Measurements from ENCODE around the gene SERPINI2. TPM values are rescaled to one million over a fixed set of nuclear protein-coding genes. Genes with fewer than 3 reads are reported as not detected.

The SERPINI2 gene
- total and polyA plus RNA-seq, 2 donors (not counting 3 experiments of a cell fraction or from before 2014, with no cell fraction given) = not detected

GRCh38 chr3:167466966-167467365 is 6.9 kb downstream of the SERPINI2 start:
- no peak for FAIRE-seq
- POLR2A ChIA-PET = no interaction called here
- TF ChIP-seq JUN (IDR thresholded peaks at IDR 0.05; ENCODE audit: borderline replicate concordance, insufficient read depth, insufficient read length, low read depth) (no peak), FOS (IDR thresholded peaks at IDR 0.05; ENCODE audit: borderline replicate concordance, insufficient read depth, low read length) (no peak), MAX (IDR thresholded peaks at IDR 0.05; ENCODE audit: insufficient read depth, insufficient read length) (no peak), CTCF (IDR thresholded peaks at IDR 0.05; ENCODE audit: extremely low read depth in 1 of 2, insufficient read depth in 1 of 2, low read depth in 1 of 2, low read length in 2 of 2) (no peak), POLR2AphosphoS5 (IDR thresholded peaks at IDR 0.05; ENCODE audit: insufficient read depth, low read depth, low read length) (no peak), POLR2A (IDR thresholded peaks at IDR 0.05; ENCODE audit: low read depth, low read length) (no peak), EZH2 (IDR thresholded peaks at IDR 0.05; ENCODE audit: borderline replicate concordance, low read depth, low read length, severe bottlenecking) (no peak), GATA2 (IDR thresholded peaks at IDR 0.05; ENCODE audit: insufficient read depth, insufficient read length, low read depth, low read length) (no peak), MYC (IDR thresholded peaks at IDR 0.05; ENCODE audit: low read depth, low read length) (no peak)

More at GRCh38 chr3:167466966-167467365, 6.9 kb downstream of the SERPINI2 start:
- H3K27ac ChIP-seq (ENCODE audit: insufficient read depth, low read depth, low read length) = no peak overlapping the region
- H4K20me1 ChIP-seq (replicated peaks; ENCODE audit: control insufficient read depth, extremely low read depth, insufficient read depth, low read length) = no peaks in the 10 kb centered on the region
- DNase-seq (ENCODE audit: low read depth, low spot score) = no peak
- H3K9me3 ChIP-seq (replicated peaks; ENCODE audit: control insufficient read depth, insufficient read depth, low read length) = no peaks in the 10 kb centered on the region
- H3K27me3 ChIP-seq (ENCODE audit: control insufficient read depth in 2 of 2, insufficient read depth in 2 of 2, low read length in 2 of 2) = no peaks in the 10 kb centered on the region
- H3K9me1 ChIP-seq (replicated peaks; ENCODE audit: control insufficient read depth, extremely low read depth, insufficient read depth, low read length) = no peaks in the 10 kb centered on the region
- no peak overlapping the region for H3K4me3 ChIP-seq (replicated peaks in 1 of 3; ENCODE audit: insufficient read depth in 1 of 3, low read depth in 1 of 3, low read length in 3 of 3)
- no peak overlapping the region for H3K4me2 ChIP-seq (ENCODE audit: insufficient read depth, low read length)
- intact Hi-C loops (cut with micrococcal nuclease) (no loop called here), dilution Hi-C loops (cut with MboI; ENCODE audit: extremely low pct_ligation_motif_present, low sequenced_read_pairs) (no loop called here)
- H3K79me2 ChIP-seq (ENCODE audit: control insufficient read depth, insufficient read depth, low read length) = no peaks in the 10 kb centered on the region
- no peak overlapping the region for H3K9ac ChIP-seq (replicated peaks; ENCODE audit: extremely low read depth, insufficient read depth, low read length)
- no peak overlapping the region for H2AFZ ChIP-seq (ENCODE audit: low read depth, low read length)
- CTCF ChIA-PET = no interaction called here
- no peaks in the 10 kb centered on the region for H3K36me3 ChIP-seq (ENCODE audit: control insufficient read depth in 2 of 2, extremely low read depth in 1 of 2, insufficient read depth in 2 of 2, low read length in 2 of 2)
- H3K4me1 ChIP-seq (ENCODE audit: control insufficient read depth, extremely low read depth, insufficient read depth, low read length) = no peaks in the 10 kb centered on the region
- no TSS peak for BruUV-seq (replicated peaks)
